H1 (cell line): ENCODE measurements around the gene DARS1. TPM values are rescaled to one million over a fixed set of nuclear protein-coding genes. Genes with fewer than 3 reads are reported as not detected.

Source experiments
- BACH1 ChIP-seq: IDR thresholded peaks from 2 replicates; pipeline ENCODE4 v1.6.1; 2012; ENCODE audit warnings: low read length, improper control_type of control experiment
- CHD7 ChIP-seq: fragments of 300-600 bp; sonication (generic); IDR thresholded peaks from 2 replicates; pipeline ENCODE4 v1.7.1; 2012; ENCODE audit warnings: low read length, moderate library complexity, mild to moderate bottlenecking, inconsistent platforms; ENCODE audit not compliant: insufficient replicate concordance
- CTBP2 ChIP-seq: IDR thresholded peaks from 2 replicates; pipeline ENCODE4 v1.7.0; 2011; ENCODE audit warnings: borderline replicate concordance, mild to moderate bottlenecking, moderate library complexity, mixed read lengths, low read length; ENCODE audit not compliant: insufficient read depth, insufficient read length
- RNF2 ChIP-seq: fragments of 200-900, 300-1000 bp; sonication (generic); IDR thresholded peaks from 2 replicates; pipeline ENCODE4 v1.7.1; 2016; ENCODE audit warnings: borderline replicate concordance, low read depth, mild to moderate bottlenecking, antibody characterized with exemption, low read length; ENCODE audit not compliant: poor library complexity, severe bottlenecking; ENCODE audit errors: missing control alignments
- ZNF274 ChIP-seq: IDR thresholded peaks from 2 replicates; pipeline ENCODE4 v1.7.0; 2012; ENCODE audit warnings: low read length, borderline replicate concordance; ENCODE audit errors: extremely low read depth
- polyA plus RNA-seq, 7 experiments: library from polyadenylated mRNA; depleted of rRNA in 3 of 7; stranded (reverse) in 5 of 7; unstranded in 2 of 7; fragments of >200 nt in 5 of 7; fragments of 200-250 nt in 2 of 7; gene quantifications; 1 replicate in 5 of 7; 2 replicates in 1 of 7; 4 replicates in 1 of 7; pipeline versions ENCODE4 v1.2.1 to v1.2.3, GENCODE V29; 2011 to 2013; ENCODE audit warnings: missing spikeins in 2 of 7, mixed read lengths in 2 of 7
- total RNA-seq: library from RNA; stranded (reverse); fragmentation: NEBNext Ultra II Directional; extraction: Animal tissue kit (Norgen Biotek cat#: 25700); gene quantifications from 2 replicates; pipeline ENCODE4 v1.2.1, GENCODE V29; 2021

DARS1 gene
- total and polyA plus RNA-seq, 2 of the 8 experiments (the other 6 are each of a cell fraction or from before 2014, with no cell fraction given) = 61.7 to 85.9 TPM

- TF ChIP-seq CHD7 (no peak), BACH1 (no peak), ZNF274 (no peak), CTBP2 (no peak), RNF2 (no peak)
Observed at GRCh38 chr2:135996304-135996703, 10.9 kb upstream of the DARS1 start (continued).
